Mucosa of descending colon (tissue), 3 donors: ENCODE results near the gene COL9A3. TPM values are rescaled to one million over a fixed set of nuclear protein-coding genes. Genes with fewer than 3 reads are reported as not detected.

Experiments used
- ATAC-seq: fragments of 200-7000 bp; cut with Tn5 transposase; one replicate; pipeline ENCODE4 v1.9.1; 2020; ENCODE audit warnings: mild to moderate bottlenecking, moderate library complexity
- DNase-seq, 3 donors: peaks; one replicate each; pipeline ENCODE4 v3.0.0-alpha.2; 2020
- H3K36me3 ChIP-seq: fragments of 200-600 bp; one replicate; pipeline ENCODE4 v1.8.0; 2021; ENCODE audit warnings: low read depth, mild to moderate bottlenecking
- H3K4me1 ChIP-seq: fragments of 200-600 bp; one replicate; pipeline ENCODE4 v1.8.0; 2021; ENCODE audit warnings: low read depth, mild to moderate bottlenecking
- H3K4me3 ChIP-seq: fragments of 200-600 bp; one replicate; pipeline ENCODE4 v1.8.0; 2021; ENCODE audit warnings: mild to moderate bottlenecking
- H3K9me3 ChIP-seq: fragments of 200-600 bp; one replicate; pipeline ENCODE4 v1.8.0; 2021; ENCODE audit warnings: mild to moderate bottlenecking
- CTCF ChIP-seq: fragments of 200-600 bp; IDR thresholded peaks from one replicate; pipeline ENCODE4 v1.8.0; 2022; ENCODE audit warnings: antibody characterized with exemption, mild to moderate bottlenecking
- intact Hi-C, 2 donors: fragments of 100-400 bp; cut with DNase I in 1 of 2; cut with micrococcal nuclease in 1 of 2; formaldehyde crosslinking; loops; one replicate each; pipeline versions ENCODE4 v1.11.0 to v1.11.1; 2022; cut with DNase I, micrococcal nuclease
- total RNA-seq, 3 donors: library from RNA; stranded (reverse); fragmentation: NEBNext Ultra II Directional in 2 of 3; extraction: Animal tissue kit (Norgen Biotek cat#: 25700) in 2 of 3; gene quantifications; one replicate each; pipeline versions ENCODE4 v1.2.1 to v1.2.4, GENCODE V29; 2021 to 2023
- donor health status: DM: no; HTN: no; CAD: no; lungs with moderate emphysema.
- donor health status: DM: no; HTN: no; CAD: no.
- donor health status: DM: no; HTN: yes; CAD: no.

The COL9A3 gene
- total RNA-seq, 3 donors from 2014 or later = 0.70 to 12.4 (median 2.3) TPM

- no peak for DNase-seq
- intact Hi-C loops = no loop called here
- TF ChIP-seq CTCF = no peak
These were observed 36.6 kb upstream of the COL9A3 start for GRCh38 chr20:62780204-62780603.

GRCh38 chr20:62780696-62781095 is 36.2 kb upstream of the COL9A3 start:
- no peak overlapping the region for H3K4me3 ChIP-seq
- H3K9me3 ChIP-seq = no peaks in the 10 kb centered on the region
- no peak for TF ChIP-seq CTCF
- H3K4me1 ChIP-seq = peaks cover 3% of the 10 kb centered on the region
- DNase-seq (peak in 1 of 3 donors; percentile 49), ATAC-seq (peak; percentile 39)
- intact Hi-C loops = no loop called here
- H3K36me3 ChIP-seq = no peaks in the 10 kb centered on the region

More at GRCh38 chr20:62780204-62780603, 36.6 kb upstream of the COL9A3 start:
- Histone ChIP-seq H3K4me1 (peaks cover 3% of the 10 kb centered on the region), H3K4me3 (no peak overlapping the region), H3K9me3 (no peaks in the 10 kb centered on the region), H3K36me3 (no peaks in the 10 kb centered on the region)
- ATAC-seq = no peak

- no peak overlapping the region for H3K4me3 ChIP-seq
- no peak for ATAC-seq
- H3K9me3 ChIP-seq = no peaks in the 10 kb centered on the region
- intact Hi-C loops = no loop called here
- H3K4me1 ChIP-seq = no peaks in the 10 kb centered on the region
- H3K36me3 ChIP-seq = no peaks in the 10 kb centered on the region
- no peak for TF ChIP-seq CTCF
- no peak for DNase-seq
These were observed 34.5 kb upstream of the COL9A3 start for GRCh38 chr20:62782149-62782892.

- ATAC-seq (no peak), DNase-seq (no peak)
- no peaks in the 10 kb centered on the region for H3K36me3 ChIP-seq
- H3K9me3 ChIP-seq = no peaks in the 10 kb centered on the region
- H3K4me1 ChIP-seq = no peaks in the 10 kb centered on the region
- no peak for TF ChIP-seq CTCF
- H3K4me3 ChIP-seq = no peak overlapping the region
- intact Hi-C loops = no loop called here
These were observed 34.0 kb upstream of the COL9A3 start for GRCh38 chr20:62782893-62783278.

- H3K9me3 ChIP-seq = no peaks in the 10 kb centered on the region
- intact Hi-C loops = no loop called here
- no peak for TF ChIP-seq CTCF
- no peak overlapping the region for H3K4me3 ChIP-seq
- H3K36me3 ChIP-seq = no peaks in the 10 kb centered on the region
- DNase-seq (no peak), ATAC-seq (no peak)
- H3K4me1 ChIP-seq = no peaks in the 10 kb centered on the region
These were observed 32.4 kb upstream of the COL9A3 start for GRCh38 chr20:62784497-62784896.
